Urothelium cell line (cell line): Measurements from ENCODE around the gene TWIST2.

ENCODE experiments used
- DNase-seq: peaks from one replicate; pipeline ENCODE4 v3.0.0; 2011; ENCODE audit warnings: low spot score, mixed read lengths
- FAIRE-seq: peaks from 2 replicates; lab custom pipeline; 2011; peaks lifted over from hg19 to GRCh38; lab: Jason Lieb, UNC

Gene TWIST2

DNA sequence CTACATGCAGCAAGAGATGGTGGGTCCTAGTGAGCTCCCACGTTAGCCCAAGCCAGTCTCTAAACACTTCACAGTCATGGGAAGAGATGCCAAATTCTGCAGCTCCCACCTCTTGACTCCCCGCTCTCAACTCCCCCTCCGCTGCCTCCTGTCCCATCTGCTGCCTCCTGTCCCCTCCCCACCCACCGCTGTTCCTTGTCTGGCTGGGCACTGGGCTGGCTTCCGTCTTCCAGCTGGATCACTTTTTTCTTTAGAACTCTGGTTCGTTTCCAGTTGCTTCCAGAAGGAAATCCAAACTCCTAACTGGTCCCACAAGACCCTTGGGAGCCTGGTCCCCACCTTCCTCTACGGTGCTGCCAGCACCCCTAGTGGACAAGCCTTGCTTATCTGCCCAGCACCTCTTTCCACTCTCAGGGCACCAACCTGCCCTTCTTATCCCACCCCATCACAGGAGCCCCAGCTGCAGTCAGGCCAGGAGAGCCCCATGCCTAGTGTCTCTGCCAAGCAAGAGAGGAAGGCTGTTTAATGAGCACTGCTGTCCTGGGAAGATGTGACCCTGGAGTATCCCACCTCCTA is 12.1 kb upstream of the TWIST2 start:
- FAIRE-seq (no peak), DNase-seq (no peak)

DNA sequence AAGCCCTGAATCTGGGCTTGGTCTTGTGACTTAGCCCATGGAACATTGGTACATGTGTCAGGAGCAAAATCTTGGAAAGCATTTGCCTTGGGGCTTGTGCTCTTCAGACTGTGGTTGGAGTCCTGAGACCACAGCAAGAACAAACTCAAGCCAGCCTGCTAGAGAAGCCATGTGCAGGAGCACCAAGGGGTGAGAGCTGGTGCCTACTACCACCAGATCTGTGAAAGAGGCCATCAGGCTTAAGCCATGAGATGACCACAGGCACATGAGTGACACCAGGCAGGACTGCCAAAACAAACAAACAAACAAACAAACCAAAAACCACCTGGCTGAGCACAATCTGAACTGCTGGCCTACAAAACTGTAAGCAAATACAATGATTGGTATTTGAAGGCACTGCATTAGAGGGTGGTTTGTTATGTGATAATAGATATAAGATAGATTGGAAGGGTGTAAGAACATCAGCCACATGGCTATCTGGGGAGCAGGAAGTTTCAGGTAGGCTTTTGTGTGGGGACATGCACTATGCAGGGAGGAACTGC is 9.0 kb upstream of the TWIST2 start:
- FAIRE-seq (no peak), DNase-seq (no peak)

DNA sequence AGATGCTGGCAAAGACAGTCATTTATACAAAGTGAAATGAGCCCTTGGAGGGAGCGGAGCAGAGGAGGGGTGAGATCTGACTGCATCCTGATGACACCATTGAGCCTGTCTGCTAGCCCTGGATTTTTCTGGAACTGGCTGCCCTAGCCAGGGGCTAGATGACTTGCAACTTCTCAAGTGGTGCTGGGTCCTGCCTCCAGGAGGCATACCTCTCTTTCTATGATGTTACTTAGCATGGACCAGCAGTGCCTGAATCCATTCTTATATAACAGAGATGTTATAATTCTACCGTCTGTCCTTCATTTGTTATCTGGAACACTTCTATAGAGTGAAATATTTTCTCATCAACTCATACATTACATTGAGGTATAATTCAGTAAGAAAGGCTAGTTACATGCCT is 8.5 kb upstream of the TWIST2 start:
- DNase-seq (no peak), FAIRE-seq (no peak)

DNA sequence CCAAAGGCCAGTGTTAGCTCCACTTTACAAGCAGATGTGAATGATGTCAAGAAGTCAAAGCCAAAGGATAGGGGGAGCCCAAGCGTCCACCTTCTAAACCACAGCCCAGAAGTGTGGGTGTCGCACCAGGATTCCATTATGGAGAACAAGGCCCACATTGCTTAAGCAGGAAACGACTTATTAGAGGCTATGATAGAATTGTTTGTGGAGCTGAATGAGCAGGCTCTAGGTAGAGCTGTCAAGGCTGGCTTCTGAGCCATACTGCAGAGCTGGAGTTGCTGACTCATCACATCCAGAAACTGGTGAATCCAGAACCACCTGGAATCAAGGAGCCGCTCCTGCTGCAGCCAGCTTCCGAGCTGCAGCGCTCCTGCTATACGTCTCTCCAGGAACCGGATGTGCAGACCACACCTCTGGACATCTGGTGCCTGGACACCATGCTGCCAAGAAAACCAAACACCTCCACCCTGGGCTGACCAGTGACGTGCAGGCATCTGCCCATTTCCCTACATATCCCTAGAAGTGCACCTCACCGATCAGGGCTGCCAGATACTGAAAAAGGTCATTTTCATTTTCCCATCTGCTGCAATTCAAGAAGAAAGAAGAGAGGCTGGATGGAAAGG is 6.2 kb upstream of the TWIST2 start:
- no peak for DNase-seq
- no peak for FAIRE-seq

DNA sequence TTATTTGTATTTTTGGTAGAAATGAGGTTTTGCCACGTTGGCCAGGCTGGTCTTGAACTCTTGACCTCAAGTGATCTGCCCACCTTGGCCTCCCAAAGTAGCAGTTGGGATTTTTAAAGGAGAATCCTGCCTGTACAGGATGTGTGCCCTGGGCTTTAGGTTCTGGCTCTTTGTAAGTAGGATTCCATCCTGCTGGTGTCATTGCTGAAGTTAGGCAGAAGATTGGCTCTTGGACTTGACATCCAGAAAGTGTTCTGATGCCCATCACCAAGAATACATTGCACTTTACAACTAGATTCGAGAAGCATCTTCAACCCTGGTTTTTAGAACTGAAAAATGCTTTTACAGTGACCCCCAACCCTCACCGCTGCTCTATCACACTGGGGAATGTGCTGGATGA is 4.4 kb upstream of the TWIST2 start:
- FAIRE-seq: no peak
- no peak for DNase-seq

DNA sequence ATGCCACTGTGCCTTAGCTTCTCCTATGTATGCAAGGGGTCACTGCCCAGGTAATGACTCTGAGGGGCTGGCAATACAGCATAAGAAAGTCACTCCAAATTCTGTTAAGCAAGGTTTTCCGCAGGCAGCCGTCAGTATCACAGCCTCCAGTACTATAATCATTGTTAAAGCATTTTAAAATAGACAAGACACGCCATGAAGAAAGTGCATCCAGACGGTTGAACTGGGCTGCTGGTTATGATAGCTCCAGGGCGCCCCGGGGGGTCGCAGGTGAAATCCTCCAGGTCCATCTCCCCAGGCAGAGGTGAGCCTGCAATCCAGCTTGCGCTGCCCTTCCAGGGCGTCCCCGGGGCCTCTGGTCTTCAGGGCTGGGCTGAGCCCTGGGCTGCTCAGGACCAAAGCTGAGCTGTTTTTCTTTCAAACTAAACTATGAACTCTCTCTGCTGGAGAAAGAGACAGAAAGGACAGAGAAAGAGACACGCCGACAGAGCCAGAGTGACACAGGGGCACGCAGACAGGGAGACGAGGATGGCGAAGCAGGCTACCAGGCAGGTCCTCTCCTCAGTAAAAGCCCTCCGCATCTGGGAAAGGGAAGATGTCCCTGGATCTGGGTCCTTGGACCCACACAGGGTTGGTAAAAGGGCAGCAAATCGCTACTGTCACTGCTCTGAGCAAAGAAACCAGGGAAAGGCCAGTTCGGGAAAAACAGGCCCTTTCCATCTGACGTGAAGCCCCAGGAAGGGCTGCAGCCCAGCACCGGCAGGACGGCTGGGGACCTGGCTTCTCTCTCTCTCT is 2.1 kb upstream of the TWIST2 start:
- no peak for DNase-seq
- FAIRE-seq: no peak

DNA sequence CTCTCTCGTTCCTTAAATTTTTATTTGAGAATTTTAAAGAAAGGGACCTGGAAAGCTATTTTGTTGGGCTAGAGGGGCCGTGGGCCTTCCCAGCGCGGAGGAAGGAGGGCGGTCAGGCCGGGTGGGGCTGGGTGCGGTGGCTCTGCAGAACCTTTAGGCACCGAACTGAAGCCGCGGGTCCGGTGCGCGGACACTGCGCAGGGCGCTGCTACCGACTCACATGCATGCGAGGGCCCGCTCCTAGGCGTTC is 1.6 kb upstream of the TWIST2 start:
- no peak for DNase-seq
- no peak for FAIRE-seq

DNA sequence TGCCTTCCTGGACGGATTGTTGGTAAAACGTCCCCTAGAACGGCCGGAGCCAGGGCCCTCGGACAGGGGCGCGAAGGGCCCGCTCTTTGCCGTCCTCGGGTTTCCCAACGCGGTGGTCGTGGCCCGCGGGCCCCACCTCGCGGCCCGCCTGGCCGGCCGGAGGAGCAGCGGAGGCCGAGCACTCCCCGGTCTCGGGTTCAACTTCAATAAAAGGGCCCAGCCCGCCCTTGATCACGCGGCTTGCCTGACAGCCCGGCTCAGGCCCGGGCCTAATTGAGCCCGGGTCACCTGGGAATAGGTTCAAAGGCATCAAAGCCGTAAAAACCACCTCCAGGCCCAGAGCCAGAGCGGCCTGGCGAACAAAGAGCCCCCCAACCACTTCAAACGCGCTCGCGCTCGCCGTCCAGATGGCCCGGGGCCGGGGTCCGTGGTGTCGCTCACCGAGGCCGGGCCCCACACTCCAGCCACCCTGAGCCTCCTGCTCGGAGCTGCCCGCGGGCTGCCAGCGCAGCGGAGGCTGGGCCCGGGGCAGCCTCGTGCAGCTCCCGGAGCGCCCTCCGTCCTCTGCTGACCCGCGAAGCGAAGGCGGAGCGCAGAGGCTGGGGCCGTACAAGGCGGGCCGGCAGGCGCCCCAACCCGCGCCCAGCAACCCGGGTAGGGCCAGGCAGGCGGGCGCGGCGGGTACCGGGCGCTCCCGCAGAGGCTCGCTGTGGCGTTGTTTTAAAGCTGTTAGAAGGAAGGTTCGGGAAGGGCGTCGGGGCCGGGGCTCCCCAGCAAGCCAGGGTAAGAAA is 1.1 kb upstream of the TWIST2 start:
- DNase-seq: no peak
- no peak for FAIRE-seq

DNA sequence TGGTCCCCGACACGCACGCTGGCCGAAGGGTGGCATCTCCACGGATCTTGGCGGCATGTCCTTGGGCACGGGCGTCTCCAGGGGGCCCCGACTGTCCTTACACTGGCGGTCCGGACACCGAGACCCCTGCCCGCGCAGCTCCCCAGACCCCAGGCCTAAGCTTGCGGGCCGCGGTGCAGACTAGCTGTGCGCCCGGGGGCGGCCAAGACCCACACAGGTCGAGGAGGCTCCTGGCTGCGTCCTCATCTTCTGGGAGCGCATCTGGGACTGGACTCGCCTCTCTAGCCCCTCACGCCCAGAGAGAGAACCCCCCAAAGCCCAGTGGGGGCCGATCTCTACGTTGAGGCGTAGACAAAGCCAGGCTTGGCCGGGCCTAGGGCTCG is 475 bp upstream of the TWIST2 start:
- FAIRE-seq (no peak), DNase-seq (no peak)

DNA sequence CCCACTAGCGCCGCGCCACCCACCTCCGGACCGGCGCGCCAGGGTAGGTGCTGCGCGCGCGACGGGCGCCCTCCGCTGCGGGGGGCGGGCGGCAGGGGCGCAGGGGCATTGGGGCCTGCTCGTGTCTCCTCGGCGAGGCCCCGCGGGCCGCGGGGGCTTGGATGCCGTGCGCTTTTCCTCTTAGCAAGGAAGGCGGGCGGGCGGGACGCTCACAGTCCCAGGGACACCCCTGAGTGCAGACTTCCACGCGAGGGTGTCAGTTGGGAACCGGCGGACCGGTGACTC is 748 bp downstream of the TWIST2 start:
- FAIRE-seq: no peak

DNA sequence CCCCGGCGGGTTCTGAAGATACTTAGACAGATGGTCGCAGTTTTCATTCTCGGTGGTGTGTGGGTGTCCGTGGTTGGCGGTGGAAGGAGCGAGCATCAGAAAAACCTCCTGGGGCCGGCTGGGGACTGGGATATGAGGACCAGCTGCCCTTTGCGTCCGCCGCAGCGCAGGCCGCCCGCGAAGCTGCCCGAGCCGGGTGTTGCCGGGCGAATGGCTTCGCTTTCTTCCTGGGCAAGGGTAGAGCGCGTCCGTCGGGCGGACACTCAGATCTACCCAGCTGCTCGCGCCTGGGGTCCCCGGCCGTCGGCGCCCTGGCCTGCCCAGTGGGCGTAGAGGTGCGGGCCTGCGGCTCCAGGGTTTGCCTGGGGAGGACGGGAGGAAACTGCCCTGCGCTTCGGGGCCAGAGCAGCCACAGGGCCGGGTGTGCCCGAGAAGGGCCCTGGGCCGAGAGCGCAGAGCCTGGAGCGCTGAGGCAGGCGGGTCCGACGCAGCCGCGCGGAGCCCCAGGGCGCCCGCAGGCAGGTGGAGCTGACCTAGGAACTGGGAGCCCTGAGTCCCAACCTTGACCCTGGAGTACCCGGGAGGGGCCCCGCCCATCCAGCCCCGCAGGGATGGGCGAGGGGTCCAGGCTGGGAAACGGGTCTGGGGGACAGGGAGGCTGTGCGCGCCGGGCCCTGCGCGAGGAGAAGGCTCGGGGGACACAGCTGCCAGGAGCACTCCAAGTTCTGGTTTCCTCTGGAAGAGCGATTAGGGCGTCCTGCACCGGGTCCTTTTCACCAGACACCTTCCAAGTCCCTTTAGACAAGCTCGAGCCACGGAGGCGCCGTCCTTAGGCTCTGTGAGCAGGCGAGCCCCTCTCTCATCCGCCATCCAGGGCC is 1.3 kb downstream of the TWIST2 start:
- FAIRE-seq: no peak
- DNase-seq: no peak

More for the DNA sequence above, 748 bp downstream of the TWIST2 start:
- no peak for DNase-seq

DNA sequence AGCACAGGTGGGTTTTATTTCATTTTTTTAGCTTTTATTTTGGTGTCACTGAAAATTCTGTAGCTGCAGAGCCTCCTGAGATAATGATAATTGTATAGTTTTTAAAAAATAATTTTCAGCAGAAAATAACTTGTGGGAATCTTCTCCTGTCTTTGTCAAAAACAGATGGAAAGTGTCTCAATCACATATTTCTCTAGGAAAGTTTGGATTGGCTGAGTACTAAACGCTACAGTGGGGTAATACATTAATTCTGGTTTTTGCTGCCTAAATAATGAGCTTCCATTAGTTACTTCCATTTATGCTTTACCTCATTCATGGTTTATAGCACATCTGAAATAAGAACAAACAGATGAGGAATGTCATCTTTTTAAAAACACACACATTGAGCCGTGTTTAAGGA is 2.2 kb downstream of the TWIST2 start:
- DNase-seq (no peak), FAIRE-seq (no peak)

DNA sequence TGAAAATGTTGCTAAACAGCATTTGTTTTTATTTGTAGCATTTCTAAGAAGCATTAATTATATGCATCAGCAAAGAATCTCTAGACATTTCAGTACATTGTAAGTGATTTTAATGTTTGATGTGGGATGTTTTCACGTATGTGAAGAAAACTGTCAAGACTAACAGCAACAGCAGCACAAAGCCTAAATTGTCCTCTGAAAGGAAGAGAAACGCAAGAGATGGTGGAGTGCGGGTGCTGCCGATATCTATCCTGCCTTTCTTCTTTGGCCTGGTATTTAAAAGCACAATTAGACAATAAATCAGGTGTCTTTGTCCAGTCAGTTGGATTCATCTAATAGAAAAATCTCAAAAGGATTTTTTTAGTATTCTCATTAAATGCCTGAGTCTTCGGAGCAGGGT is 3.1 kb downstream of the TWIST2 start:
- FAIRE-seq (no peak), DNase-seq (no peak)

DNA sequence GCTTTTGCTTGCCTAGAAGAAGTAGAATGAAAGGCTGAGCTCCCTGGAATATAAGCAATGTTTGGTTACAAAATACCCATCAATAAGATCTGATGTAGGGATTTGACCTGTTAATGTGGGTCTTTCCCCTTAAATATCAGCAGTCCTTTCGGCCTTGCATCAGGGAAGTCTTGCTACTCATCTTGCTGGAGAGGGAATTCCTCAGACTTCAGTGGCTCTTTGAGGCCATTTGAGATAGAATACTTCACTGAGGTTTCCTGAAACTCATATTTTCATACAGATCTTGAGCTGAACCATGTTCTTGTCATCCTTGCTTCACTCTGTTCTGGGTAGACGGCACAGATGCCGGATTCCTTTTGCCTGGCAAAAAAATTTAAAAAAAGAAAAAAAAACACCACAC is 3.9 kb downstream of the TWIST2 start:
- DNase-seq (no peak), FAIRE-seq (no peak)

DNA sequence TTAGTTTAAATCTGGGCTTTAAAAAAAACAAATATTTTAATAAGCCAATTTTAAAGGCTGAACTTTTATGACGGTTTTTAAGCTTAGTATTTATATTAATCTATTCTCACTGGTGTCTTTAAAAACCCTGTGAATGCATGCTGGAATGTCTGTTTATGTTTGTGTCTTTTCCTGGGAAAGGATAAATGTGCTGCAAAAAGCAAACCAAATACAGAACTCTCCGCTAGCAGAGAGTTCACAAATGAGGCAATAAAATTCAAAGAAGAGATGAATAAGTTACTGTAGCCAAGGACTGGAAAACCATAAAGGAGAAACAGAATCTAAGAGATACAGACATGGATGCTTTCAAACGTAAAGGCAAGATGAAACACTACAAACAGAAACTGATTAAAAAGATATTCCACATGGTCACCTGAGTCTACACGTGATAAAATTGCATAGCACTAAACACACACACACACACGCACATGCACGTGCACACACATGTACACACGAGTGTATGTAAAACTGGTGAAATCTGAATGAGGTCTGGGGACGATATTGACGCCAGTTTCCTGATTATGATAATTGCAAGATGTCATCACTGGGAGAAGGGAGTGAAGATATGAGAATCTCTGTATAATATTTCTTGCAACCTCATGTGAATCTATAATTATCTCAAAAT is 4.5 kb downstream of the TWIST2 start:
- no peak for DNase-seq
- FAIRE-seq: peak; percentile 53

DNA sequence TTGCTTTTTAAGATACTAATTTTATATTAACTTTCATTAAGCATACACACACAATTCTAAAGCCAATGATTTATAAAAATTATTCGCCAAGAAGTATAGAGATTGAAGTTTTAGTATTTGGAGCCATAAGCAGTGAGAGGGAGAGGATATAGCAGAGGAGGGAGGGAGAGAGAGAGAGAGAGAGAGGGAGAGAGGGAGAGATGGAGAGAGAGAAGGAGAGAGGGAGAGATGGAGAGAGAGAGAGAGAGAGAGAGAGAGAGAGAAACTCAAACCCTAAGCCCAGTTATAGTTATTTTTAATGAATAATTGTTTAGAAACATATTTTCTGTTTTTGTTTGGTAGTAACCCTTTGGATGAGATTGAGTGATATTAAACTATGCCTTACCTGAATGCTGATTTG is 5.3 kb downstream of the TWIST2 start:
- FAIRE-seq (no peak), DNase-seq (no peak)

DNA sequence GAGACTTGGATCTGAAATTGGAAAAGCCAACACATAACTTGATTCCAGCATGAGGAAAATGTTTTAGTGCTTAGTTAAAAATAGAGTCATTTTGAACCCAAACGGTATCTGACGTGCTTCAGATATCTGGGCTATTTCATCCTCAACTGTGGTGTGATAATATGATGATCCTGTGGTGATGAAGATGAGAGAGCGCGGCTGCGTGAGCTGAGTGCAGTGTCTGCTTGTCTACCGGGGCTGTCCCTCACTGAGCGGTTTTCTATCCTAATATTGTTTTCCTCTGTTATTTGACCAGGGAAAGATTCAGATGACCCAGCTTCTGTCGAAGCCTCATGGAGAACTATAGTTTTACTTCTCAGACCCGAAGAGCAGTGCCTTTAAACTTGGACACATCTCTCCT is 5.8 kb downstream of the TWIST2 start:
- DNase-seq (no peak), FAIRE-seq (no peak)

DNA sequence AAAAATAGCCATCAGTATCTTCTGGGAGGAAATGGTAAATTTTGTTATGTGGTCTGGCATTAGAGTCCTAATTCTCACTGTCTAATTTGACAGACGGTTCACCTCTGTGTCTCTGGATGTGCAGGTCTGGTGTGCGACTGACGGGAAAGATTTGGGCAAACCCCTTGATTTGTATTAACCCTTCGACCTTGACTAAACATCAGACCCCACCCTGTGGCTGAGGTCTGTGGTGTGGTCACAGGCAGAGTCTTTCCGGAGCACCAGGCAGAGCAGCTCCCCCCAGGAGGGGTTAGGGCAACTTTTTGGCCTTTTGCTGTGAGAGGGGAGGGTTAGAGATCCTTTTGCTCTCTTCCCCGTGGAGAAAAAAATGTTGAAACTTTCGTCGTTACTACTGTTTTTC is 6.4 kb downstream of the TWIST2 start:
- FAIRE-seq (no peak), DNase-seq (no peak)

DNA sequence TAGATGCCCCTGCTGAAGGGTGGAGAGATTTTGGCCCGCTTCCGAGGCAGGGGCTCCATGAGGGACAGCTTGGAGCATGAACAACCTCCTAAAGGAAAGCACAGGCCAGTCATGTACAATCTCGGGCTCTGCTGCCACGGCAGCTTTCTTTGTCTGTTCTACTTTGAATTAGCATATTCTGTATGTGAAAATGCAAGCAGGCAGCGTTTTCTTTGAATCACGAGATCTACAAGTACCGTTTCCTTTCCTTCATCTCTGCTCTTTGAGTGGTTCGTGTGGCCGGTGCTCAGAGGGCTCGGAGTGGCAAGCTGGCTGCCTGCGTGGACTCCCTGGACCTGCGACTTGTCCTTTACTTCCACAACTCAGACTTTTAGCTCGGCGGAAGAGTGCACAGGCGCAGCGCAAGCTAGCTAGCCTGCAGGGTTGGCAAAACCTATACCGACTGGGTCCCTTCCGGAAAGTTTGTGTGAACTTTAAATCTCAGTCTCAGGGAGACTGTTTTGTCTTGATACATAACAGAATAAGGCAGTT is 6.9 kb downstream of the TWIST2 start:
- no peak for DNase-seq
- FAIRE-seq: no peak

DNA sequence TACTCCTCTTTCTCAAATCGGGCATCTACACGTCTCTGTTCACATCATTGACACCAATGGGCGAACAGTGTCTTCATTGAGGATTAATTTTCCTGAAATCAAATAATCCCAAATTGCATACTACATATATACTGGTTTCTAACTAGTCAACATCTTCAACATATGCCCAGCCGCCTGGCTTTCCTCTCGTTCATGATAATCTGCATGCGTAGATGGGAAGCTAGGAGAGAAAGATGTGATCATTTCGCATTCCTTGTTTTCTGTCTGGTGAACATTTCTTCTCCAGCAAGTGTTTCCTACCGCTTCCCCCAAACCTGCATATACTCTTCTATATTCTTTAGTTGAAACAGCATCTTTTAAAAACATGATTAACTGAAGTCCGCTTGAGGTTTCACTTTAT is 7.4 kb downstream of the TWIST2 start:
- FAIRE-seq (no peak), DNase-seq (no peak)
